ENCODE data around the gene HERC6.

DNA sequence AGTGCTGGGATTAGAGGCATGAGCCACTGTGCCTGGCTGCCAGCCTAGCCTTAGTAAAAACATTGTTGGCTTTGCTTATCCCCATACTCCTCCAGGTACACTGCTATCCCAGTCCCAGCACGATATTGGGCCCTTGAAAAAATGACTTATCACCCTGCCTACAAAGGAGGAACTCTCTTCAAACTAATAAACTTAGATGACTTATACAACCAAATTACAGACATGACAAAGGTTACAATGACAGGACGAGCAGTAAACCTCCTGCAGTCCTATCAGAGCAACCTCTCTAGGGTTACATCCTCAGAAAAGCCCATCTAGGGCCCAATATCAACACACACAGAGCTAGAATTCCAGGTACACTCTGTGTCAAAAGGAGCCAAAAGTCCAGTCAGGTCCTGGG is 72.6 kb downstream of the HERC6 start:
- TF ChIP-seq POLR2A (IDR thresholded peaks at IDR 0.05), result no peak
- no peak for TF ChIP-seq CTCF (IDR thresholded peaks at IDR 0.05)

Data from upper lobe of left lung (tissue), 4 donors.